NCI-H2171 (cell line): Measurements from ENCODE around the gene SSUH2.
"Not testable (repeated sequence)": the region's sequence is repeated elsewhere in the genome, so short reads cannot be mapped to it uniquely, and the experiment has no call there.

Experiments
- DNase-seq: peaks from one replicate; lab custom pipeline; 2025; lab: John Stamatoyannopoulos, UW

Gene SSUH2

DNA sequence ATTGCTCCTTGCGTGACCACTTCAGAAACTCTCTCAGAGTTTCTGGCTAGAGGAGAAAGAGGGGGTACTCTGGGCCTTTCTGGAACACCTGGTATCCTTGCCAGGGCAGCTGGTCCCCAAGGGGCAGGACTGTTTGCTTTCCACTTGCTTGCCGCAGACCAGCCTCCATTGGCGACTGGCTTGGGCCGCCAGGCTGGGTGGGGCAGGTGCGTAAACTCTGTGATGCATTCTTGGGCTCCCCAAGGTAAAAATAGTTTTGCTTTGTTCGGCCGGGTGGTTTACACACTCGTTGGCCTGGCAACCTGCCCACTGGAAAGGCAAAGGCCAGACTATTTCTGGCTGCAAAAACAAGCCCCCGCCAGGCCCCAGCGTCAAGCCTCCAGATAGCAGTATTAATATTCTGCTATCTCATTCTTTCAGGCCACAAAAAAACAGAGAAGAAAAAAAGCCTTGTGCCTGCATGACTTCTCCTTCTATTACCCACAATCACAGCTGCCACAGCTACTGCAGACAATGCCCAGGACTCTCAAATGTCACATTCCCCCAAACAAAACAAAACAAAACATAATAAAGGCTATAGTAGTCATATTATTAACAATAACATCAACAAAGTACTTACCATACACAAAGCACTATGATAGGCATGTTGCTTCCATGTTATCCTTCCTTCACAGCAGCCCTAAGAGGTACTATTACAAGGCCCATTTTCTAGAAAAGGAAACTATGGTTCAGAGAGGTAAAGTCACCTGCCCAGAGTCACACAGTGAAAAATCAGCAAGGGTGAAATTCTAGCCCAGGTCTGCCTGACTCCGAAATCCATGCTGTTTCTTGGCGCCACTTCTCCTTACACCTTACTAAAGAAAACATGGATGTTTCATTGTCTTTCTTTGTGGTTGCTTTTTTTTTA, 14.0 kb upstream of the SSUH2 start:
- no peak for DNase-seq

- DNase-seq, result no peak
These were observed 13.3 kb upstream of the SSUH2 start for GRCh38 chr3:8657804-8658305.

- DNase-seq, result no peak
These were observed 11.6 kb upstream of the SSUH2 start for GRCh38 chr3:8656240-8656639.

DNA sequence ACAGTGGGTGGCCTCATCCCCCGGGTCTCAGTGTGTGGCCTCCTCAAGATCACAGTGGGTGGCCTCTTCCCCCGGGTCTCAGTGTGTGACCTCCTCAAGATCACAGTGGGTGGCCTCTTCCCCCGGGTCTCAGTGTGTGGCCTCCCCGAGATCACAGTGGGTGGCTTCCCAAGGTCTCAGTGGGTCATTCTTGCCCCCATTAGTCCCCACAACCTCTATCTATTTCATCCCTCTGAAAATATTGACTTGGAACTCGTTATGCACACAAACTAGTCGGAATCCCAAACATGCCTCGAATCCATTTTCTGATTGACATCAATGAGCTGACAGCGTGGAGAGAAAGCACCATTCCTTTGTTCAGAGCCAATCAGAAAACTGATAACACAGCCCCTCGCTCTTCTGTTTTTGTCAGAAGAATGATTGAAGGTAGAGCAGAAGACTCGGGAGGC, 10.8 kb upstream of the SSUH2 start:
- DNase-seq, result no peak

- not testable (repeated sequence) for DNase-seq
These were observed 10.2 kb upstream of the SSUH2 start for GRCh38 chr3:8654572-8655329.

GRCh38 chr3:8653800-8654408, 9.3 kb upstream of the SSUH2 start:
- no peak for DNase-seq

GRCh38 chr3:8652324-8652987, 7.9 kb upstream of the SSUH2 start:
- DNase-seq, result no peak

- DNase-seq, result no peak
These were observed 7.1 kb upstream of the SSUH2 start for GRCh38 chr3:8651418-8652323.

DNA sequence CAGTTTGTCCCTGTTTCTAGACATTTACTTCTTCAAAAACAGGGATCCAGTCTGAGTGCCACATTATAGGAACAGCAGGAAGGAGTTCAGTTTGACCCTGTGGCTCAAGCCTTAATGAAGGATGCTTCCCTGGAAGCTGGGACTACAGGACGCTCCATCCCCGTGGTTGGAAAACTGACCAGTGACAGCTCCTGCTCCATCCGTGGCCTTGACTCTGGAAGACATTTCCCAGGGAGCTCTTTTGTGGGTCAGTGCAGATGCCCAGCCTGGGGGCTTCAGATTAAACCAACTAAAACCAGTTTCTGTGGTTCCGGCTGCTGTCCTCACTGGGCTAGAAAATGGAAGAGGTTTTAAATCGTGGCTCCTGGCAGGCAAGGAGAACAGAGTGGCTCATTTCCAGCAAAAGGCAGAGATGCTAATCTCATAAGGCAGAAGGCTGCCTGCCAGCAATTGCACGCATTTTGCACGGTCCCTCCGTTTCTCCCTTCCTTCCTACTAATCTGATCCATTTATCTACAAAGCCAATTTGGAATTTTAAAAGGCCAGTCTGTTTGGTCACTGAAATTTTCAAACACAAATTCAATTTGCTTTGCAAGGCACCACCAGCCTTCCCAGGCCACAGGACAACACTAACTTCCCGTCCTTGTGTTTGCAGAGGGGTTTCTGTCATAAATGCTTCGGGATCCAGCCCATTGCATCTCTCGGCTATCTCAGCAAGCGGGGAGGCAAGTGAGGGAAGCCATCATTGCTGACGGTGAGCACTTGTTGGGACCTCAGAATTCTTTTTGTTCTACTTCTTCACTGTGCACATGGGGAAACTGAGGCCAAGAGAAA, 6.2 kb upstream of the SSUH2 start:
- no peak for DNase-seq

DNA sequence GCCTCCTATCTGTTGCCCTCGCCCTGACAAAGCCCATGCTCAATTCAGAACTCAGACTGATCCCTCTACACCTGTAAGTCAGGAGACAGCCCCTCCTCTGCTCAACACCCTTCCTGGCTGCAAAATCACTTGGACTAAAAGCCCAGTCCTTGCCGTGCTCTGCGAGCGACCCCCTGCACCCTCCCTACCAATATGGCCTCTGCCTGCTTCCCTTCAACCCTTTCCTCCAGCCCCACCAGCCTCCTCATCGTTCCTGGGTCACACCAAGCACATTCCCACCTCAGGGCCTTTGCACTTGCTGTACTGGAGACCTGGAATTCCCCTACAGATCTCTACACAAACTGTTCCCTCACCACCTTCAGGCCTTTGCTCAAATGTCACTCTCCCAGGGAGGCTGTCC, 5.2 kb upstream of the SSUH2 start:
- no peak for DNase-seq

DNA sequence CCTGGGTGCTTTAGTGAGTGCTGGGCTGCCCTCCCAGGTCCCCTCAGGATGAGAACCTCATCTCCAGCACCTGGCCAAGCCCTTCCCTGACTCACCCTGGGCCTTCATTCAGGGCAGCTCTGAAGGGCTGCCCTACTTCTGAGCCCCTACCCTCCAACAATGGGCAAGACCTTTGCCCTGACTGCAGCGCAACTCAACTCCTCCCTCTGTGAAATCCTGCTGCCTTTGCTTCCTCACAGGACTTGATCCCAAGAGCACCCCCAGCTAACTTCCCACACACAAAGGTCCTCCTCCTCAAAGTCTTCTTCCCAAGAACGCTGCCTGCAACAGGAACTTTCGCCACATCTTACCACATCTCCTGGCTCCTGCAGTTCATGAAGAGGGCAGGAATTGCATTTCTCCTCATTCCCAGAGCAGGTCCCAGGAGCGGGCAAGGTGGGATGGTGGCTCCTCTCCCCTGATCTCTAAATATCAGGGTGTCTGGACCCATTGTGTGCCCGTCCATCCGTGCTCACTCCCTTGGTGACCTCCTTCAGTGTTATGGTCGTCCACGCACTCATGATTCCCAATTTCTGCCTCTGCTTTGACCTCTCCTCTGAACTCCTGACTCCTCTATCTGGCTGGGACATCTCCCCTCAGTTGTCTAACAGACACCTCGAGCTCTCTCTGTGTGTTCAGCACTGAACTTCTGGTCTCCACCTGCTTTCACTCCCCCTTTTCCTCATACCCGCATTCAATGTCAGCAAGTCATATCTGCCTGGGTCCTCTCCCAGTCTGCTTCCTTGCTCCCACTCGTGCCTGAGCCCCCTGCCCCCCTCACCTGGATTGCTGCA, 4.5 kb upstream of the SSUH2 start:
- DNase-seq, result no peak

GRCh38 chr3:8647137-8647985, 2.8 kb upstream of the SSUH2 start:
- no peak for DNase-seq

DNA sequence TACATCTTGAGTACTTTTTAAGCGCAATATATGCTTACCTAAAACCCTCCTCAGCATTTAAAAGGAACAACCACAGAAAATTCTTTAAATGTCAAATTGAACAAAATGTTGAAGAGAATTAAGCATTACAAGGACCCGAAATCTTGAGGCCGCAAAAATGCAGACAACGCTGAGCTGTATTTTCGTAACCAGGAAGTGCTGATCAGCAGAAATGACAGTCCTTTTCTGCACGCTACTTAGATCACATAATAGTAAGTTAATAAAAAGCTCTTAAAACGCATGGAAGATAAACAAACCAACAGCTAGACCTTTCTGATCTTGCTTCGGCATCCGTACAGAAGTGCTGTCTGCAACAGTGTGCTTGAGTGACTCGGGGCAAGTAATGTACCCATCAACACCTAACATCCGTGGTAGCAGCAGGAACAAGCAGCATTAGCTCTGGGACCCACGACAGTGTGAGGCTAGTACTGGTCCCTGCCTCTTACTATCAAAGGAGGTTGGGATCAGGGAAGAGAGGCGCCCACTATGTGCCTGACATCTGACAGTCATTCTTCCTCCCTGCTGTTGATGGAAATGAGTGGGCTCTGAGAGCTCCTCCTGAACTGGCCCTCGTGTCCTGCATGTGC, 1.8 kb upstream of the SSUH2 start:
- no peak for DNase-seq

DNA sequence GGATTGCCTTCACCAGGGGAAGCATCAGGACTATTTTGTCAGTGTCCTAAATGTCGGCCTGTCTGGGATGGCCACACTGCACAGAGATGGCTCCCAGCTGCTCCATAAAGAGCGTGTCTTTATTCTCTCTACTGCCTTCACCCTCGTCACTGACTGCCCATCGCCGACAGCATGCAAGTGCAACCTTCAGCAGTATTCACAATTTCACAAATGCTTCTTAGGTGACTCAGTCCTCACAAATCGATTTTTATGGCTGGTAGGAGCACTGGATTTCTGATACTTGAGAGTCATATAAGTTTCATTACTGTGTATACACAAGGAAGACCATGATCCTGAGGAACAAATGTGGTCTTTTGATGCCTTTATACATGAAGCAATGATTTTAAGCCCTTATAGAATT, 1.1 kb upstream of the SSUH2 start:
- DNase-seq, result no peak

- no peak for DNase-seq
These were observed 769 bp downstream of the SSUH2 start for GRCh38 chr3:8643693-8644365.

DNA sequence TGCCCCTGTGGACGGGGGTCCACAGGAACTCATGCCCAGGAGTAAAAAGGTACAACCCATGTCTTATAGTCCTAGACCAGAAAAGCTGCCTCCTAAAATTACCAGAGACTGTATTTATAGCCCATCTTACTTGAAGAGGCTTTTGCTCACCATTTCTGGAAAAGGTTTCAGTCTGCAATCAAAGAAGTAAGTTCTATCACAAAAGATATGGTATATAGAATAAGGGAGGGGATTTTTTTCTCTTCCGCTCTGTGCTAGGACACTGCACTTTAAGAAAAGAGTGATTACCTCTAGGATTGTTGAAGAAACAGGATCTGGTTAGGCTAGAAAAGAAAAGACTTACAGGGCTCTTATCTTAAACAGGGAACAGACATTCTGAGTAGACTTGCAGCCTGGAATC, 2.6 kb downstream of the SSUH2 start:
- DNase-seq, result no peak

- DNase-seq, result no peak
These were observed 3.1 kb downstream of the SSUH2 start for GRCh38 chr3:8641472-8641871.
